Ramos (cell line): ENCODE results near the gene SAMD8.
"Not testable (repeated sequence)": the region's sequence is repeated elsewhere in the genome, so short reads cannot be mapped to it uniquely, and the experiment has no call there.

ENCODE experiments used
- in situ Hi-C: fragments of 300-500 bp; cut with MboI; formaldehyde crosslinking; loops from one replicate; pipeline ENCODE4 v1.14.3; 2022; ENCODE audit warnings: low sequenced_read_pairs; ENCODE audit not compliant: unreplicated experiment

Gene SAMD8

GRCh38 chr10:75186310-75186709, 74.9 kb downstream of the SAMD8 start:
- in situ Hi-C loops, result no loop called here

DNA sequence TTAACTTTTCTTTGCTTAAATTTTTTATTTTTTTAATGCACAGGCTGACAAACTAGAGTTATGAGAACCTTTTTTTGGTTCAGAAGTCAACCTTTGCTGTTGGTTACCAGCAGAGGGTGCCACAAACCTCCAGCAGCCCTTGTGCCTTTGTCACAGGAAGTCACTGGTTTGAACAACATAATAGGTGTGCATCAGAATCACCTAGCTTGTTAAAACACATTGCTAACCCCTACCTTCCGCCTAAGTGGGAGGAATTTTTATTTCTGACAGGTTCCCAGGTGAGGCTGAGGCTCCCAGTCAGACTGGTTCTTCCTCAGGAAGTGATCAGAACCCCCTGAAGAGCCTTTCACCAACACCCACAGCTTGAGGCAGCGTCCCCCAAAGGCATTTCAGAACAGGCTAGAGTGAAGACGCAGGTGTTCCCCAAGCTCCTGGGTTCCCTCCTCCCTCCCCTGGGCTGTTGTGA, 76.5 kb downstream of the SAMD8 start:
- in situ Hi-C loops, result no loop called here

- in situ Hi-C loops, result not testable (repeated sequence)
Observed at GRCh38 chr10:75188522-75188921, 77.1 kb downstream of the SAMD8 start.

- in situ Hi-C loops, result no loop called here
Observed at GRCh38 chr10:75189266-75190096, 78.0 kb downstream of the SAMD8 start.

- in situ Hi-C loops, result no loop called here
Observed at GRCh38 chr10:75191821-75192568, 80.5 kb downstream of the SAMD8 start.

- in situ Hi-C loops, result not testable (repeated sequence)
Observed at GRCh38 chr10:75194625-75195024, 83.2 kb downstream of the SAMD8 start.

GRCh38 chr10:75195035-75195763, 83.7 kb downstream of the SAMD8 start:
- in situ Hi-C loops, result no loop called here

DNA sequence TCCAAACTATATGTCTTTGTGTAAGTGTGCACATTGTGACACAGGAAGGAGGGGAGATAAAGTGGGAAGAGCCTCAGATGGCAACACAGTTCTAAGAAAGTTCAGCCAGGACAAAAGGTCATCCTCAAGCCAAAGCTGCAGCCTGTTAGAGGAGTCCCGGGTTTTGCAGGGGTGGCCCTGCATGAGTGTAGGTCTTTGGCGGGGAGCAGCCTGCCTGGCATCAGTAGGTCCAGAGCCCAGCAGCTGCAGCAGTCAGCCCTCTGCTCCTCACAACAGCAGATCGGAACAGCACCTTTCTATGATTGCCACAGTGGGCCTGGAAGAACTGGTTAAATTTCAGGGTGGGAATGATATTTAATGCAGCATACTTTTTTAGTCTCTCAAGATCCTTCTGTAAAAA, 85.6 kb downstream of the SAMD8 start:
- in situ Hi-C loops, result no loop called here

- in situ Hi-C loops, result no loop called here
Observed at GRCh38 chr10:75197906-75198305, 86.5 kb downstream of the SAMD8 start.

- in situ Hi-C loops, result not testable (repeated sequence)
Observed at GRCh38 chr10:75199949-75200348, 88.5 kb downstream of the SAMD8 start.

DNA sequence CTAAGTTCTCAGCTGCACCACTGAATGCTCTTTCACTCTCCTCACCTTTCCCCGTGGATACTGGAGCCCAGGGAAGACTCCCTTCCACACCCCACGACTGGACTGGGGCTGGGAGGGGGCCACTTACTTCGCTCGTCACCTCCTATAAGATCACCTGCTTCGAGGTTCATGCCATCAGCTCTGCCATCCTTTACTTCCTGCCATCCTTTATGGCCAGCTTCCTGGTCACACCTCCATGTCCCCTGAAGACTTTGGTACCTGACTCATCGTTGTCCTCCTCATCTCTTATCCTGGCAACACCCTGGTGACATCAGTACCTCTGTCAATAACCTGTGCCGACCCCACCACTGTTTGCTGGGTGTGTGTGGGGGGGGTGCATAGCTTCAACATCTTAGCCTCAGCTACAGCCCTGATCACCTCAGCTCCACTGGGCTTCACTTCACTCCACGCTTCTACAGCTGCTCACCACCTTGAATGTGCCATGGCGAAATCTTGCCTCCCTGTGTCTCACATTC, 90.4 kb downstream of the SAMD8 start:
- in situ Hi-C loops, result no loop called here

DNA sequence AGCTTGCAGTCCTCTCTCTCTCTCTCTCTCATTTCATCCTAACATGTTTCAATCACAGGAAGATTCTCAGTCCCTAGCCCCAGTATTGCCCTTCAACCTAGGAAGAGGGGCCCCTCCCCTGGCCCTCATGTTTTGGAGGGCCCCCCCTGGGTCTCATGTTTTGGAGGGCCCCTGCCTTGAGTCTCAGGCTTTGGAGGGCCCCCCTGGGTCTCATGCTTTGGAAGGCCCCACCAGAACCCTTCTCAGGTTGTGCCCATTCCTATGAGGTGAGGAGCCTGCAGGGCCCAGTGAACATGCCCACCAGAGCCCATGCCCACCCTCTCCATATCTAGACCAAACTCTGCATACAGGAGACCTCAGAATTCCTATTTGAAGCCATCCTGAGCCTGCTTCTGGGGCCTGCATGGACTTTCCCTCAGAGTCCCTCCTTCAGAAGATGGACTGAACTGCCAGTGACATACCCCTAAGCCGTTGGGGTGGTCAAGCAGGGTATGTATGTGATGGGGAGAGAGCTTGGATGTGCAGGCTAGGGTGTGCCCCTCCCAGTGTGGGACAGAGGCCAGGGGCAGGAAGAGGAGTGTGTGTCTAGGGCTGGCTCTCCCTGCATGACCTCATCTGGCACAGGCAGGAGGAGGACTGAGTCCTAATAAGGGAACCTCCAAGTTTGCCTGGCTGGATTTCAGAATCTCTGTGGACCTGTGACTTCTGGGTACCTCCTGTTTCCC, 91.0 kb downstream of the SAMD8 start:
- in situ Hi-C loops, result no loop called here

DNA sequence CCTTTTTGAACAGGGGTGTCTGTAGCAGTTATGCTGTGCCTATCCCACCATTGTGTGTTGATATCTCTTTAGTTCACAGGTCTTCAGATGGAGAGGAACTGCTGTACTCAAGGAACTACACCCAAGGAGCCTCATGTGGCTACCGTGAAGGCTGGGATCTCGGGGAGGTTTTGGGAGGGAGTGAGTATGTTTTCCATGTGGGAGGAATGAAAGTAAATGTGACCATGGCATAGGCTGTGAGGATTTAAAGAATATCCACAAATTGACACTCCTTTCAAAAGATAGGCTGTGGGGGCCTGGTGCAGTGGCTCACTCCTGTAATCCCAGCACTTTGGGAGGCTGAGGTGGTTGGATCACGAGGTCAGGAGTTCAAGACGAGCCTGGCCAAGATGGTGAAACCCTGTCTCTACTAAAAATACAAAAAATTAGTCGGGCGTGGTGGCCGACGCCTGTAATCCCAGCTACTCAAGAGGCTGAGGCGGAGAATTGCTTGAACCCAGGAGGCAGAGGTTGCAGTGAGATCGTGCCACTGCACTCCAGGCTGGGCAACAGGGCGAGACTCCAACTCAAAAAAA, 91.7 kb downstream of the SAMD8 start:
- in situ Hi-C loops, result not testable (repeated sequence)

DNA sequence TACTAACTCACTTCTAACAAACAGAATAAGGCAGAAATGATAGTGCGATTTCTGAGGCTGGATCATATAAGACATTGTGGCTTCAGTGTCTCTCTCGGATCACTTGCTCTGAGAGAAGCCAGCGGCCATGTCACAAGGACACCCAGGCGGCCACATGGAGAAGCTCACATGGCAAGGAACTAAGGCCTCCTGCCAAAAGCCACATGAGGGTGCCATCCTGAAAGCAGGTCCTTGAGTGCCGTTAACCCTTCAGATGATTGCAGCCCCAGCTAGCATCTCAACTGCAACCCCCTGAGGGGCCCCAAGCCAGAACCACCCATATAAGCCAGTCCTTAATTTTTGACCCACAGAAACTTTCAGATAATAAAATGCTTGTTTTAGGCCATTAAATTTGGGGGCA, 92.3 kb downstream of the SAMD8 start:
- in situ Hi-C loops, result no loop called here

DNA sequence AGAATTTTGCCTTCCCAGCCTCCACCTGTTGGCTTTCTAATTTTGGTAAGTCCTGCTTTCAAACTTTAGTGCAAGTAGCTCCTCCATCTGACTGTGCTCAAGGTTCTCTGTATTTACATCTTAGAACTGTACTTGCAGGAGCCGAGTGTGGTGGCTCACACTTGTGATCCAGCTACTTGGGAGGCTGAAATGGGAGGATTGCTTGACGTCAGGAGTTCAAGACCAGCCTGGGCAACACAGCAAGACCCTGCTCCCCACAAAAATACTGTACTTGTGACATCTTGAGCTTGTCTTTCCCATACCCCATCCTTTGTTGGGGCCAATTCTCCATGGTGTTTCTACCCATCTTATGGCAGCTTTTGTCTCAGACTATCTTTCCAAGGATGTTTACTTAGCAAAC, 94.5 kb downstream of the SAMD8 start:
- in situ Hi-C loops, result no loop called here

GRCh38 chr10:75206638-75207037, 95.2 kb downstream of the SAMD8 start:
- in situ Hi-C loops, result not testable (repeated sequence)

- in situ Hi-C loops, result no loop called here
Observed at GRCh38 chr10:75207079-75207856, 95.8 kb downstream of the SAMD8 start.

- in situ Hi-C loops, result no loop called here
Observed at GRCh38 chr10:75207857-75208144, 96.3 kb downstream of the SAMD8 start.

DNA sequence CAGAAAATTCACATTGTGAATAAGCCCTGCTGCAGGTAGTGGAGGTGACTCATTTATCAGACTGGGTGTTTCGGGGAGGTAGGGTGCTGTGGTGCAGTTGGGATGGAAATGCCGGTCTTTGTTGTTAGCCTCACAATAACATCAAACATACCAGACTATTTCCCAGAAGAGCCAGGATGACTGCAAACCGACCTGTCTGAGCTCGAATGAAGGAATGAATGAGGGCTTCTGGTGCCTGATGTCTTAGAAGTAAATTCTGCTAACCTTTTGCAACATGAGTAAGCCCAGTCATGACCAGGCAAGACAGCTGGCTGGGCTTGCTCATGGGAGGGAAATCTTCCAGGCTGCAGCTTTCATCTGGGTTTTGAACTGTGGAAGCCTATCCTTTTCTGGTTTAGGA, 96.7 kb downstream of the SAMD8 start:
- in situ Hi-C loops, result no loop called here
